GM18867 (cell line): ENCODE data around the gene CAND1.

Source experiments
- ATAC-seq: cut with Tn5 transposase; IDR thresholded peaks from one replicate; pipeline ENCODE4 v1.9.1; 2021; ENCODE audit warnings: mild to moderate bottlenecking, moderate library complexity; ENCODE audit not compliant: unreplicated experiment

The CAND1 gene

GRCh38 chr12:67268896-67269632, at the start of gene CAND1:
Gene CAND1 (plus strand): TSS chr12:67269358. CDS start chr12:67269718, 360 bp downstream.
- ATAC-seq: peak; percentile 72

GRCh38 chr12:67220065-67220464, 49.1 kb upstream of the CAND1 start:
- no peak for ATAC-seq

DNA sequence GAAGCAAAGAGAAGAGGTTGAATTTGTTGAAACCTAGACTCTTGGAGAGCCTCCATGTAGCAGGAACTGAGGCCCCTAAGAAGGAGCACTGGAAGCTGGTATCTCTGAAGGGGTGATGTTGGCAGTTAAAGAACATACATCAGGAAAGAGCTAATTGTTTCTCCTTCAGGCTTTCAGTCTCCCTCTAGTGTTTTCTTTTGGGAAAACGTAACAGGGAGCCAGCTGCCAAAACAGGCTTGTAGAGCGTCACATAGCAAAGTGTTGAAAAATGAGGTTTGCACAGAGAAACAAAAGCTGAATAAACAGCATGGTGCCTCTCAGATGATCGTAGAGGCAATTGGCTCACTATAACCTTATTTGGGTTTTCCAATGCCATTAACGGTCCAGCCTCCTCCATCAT, 46.9 kb upstream of the CAND1 start:
- ATAC-seq: no peak

DNA sequence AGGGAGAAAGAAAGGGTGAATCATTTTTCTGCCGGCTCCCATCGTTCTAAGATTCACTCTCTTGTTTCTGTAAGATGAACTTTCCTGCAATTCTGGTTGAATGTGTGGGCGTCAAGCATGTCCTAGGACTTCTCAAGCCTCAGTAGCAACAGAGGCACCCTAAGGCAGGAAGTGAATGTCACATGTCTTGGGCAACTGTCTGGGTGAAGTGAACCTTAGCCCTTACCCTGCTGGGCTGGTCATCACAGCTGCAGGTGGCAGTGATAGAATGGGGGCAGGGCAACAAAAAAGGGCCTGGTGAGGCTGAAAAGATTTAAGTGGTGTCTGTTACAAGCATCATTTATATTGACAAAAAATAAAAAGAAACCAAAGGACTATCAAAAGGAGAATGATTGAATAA, 45.9 kb upstream of the CAND1 start:
- ATAC-seq: no peak

DNA sequence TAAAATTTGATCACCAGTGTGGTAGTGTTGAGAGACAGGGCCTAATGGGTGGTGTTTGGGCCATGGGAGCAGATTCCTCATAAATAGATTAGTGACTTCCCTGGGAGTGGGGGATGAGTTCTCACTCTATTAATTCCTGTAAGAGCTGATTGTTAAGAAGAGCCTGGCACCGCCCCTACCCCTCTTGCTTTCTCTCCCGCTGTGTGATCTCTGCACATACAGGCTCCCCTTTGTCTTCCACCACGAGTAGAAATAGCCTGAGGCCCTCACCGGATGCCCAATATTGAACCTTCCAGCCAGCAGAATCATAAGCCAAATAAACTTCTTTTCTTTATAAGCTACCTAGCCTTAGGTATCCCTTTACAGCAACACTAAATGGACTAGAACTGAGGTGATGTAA, 31.9 kb upstream of the CAND1 start:
- no peak for ATAC-seq

- ATAC-seq: no peak
Measured at GRCh38 chr12:67239061-67239460, 30.1 kb upstream of the CAND1 start.

DNA sequence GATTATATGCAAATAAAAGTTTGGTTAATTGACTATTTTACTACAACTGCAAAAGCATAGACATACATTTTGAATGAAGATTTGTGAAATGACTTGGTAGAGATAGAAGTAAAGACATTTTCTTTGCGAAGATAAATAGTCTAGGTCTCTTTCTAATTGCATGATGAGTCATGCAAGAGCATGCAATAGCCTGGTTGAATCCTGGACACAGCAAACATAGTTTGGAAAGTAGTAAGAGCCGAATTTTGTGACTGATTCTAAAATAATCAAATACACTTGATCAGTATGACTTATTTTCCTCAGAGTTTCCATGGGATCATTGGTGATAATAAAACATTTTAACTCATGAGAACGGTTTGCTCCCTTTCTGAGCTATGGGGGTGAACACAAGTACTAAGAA, 27.7 kb upstream of the CAND1 start:
- no peak for ATAC-seq

DNA sequence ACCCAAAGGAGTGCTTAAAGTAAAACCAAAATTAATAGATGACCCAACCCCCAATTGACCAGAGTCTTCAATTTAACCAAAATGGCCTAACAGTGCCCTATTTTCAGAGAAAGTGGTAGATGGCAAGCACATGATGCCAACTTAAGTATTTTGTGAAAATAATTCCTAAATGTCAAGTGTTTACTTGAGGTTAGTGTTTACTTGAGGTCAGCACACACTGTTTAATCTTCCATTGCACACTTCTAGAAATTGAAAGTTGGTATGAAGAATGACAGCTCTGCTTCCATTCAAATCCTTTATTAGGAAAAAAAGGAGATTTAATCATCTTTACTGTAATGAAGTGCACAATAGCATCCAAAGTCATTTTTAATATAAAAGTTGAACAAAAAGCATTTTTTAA, 25.9 kb upstream of the CAND1 start:
- no peak for ATAC-seq

DNA sequence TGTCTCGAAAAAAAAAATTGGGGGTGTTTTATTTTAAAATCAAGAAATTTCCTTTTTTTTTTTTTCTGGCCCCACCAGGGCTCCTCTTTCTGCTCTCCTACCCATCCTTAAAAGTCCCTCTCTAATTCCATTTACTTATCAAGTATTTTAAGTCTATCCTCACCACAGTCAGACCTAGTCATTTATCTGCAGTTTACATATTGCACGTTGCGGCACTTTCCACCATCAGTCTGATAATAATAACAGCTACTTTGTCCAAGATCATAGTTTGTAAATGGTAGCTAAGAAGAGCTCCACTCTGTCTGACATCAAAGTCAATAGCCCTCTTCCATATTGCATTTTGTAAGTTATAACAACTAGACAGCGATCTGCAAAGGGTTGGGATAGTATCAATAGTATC, 23.6 kb upstream of the CAND1 start:
- ATAC-seq: no peak

DNA sequence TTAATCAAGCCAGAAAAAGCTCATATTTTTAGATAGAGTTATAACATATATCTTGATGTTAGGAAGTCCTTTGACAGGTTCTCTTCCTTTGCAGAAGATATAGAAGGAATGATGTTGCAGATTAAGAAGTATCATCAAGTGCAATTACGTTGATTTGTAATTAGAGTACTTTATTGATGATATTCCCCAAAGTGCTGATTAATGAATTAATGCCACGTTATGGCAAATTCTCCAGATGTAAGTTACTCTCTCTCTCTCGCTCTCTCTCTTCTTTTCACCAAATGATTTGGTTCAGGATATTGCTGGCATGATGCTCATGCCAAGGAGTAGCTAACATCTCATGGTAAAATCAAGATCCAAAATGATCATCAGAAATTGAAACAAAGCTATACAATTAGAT, 18.1 kb upstream of the CAND1 start:
- no peak for ATAC-seq

DNA sequence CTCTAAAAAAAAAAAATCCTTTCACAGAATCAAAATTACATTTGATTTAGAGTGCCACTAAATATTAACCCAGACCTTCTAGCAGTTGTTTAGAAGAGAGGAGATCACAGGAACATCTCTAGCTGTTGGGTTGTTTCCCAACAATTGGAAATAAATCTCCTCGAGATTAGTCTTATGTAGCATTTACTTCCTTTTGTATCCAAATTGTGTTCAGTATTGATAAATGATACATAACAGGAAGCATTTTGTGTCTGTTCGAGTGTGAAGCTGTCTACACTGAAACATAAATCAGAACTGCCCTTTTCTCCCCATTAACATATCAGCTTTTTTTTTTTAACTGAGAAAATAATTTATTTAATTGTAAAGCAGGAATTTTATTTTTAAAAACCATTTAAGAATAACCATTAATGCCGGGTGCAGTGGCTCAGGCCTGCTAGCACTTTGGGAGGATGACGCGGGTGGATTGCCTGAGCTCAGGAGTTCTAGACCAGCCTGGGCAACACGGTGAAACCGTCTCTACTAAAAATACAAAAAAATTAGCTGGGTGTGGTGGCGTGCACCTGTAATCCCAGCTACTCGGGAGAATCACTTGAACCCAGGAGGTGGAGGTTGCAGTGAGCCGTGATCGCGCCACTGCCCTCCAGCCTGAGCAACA, 14.7 kb upstream of the CAND1 start:
- no peak for ATAC-seq

DNA sequence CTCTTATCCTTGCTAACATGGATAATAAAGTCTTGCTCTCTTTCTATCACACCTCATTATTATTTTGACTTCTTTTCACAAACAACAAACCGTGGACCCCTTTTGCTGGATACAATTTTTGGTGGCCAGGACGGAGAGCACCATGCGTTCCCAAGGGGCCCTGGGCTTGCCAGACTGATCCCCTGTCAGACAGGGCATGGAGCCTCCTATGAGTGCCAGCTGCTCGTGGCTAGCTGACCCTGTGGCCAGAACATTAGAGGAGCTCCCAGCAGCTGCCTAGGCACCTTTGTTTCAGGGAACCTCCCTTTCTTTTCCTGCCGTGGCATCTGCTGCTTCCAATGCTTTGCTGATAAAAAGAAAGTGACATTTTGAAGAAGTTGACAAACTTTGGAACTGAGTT, 12.5 kb upstream of the CAND1 start:
- ATAC-seq: no peak

DNA sequence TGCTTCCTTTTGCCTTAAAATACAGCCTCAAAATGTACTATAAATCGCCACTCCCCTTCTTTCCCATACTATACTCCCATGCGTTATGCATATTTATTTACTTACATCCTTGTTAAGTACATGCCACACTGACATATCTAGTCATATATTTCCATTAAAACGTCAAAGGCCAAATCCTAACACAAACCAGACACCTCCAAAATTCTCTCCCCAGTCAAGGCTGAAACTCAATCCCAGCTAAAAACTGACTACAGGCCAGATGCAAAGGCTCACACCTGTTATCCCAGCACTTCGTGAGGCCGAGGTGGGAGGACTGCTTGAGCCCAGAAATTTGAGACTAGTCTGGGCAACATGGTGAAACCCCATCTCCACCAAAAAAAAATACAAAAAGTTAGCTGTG, 5.7 kb upstream of the CAND1 start:
- no peak for ATAC-seq

DNA sequence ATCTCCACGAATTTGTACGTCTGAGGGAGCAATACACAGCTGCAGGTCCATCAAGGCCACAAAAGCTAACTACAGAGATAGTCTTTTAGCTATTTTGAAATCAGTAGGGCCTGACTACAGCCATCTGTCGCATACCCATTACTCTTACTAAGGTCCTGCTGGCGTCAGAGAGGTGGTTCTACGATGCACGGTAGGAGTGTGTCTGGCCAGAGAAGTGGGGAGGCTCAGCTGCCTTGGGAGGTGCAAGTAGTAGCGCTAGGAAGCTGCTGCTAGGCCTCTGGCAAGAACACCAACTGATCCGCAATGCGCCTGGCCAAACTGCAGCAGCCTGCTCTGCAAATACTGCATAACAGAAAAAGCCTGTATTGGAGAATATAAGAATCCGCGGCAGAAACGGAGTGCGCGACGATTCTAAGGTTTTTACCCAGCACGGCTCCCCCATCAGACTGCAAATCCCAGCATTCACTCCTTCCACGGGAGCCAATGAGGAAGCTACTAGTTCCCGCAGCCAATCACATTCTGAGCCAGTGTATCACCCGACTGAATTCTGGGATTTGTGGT, 743 bp upstream of the CAND1 start:
- peak; percentile 78 for ATAC-seq

DNA sequence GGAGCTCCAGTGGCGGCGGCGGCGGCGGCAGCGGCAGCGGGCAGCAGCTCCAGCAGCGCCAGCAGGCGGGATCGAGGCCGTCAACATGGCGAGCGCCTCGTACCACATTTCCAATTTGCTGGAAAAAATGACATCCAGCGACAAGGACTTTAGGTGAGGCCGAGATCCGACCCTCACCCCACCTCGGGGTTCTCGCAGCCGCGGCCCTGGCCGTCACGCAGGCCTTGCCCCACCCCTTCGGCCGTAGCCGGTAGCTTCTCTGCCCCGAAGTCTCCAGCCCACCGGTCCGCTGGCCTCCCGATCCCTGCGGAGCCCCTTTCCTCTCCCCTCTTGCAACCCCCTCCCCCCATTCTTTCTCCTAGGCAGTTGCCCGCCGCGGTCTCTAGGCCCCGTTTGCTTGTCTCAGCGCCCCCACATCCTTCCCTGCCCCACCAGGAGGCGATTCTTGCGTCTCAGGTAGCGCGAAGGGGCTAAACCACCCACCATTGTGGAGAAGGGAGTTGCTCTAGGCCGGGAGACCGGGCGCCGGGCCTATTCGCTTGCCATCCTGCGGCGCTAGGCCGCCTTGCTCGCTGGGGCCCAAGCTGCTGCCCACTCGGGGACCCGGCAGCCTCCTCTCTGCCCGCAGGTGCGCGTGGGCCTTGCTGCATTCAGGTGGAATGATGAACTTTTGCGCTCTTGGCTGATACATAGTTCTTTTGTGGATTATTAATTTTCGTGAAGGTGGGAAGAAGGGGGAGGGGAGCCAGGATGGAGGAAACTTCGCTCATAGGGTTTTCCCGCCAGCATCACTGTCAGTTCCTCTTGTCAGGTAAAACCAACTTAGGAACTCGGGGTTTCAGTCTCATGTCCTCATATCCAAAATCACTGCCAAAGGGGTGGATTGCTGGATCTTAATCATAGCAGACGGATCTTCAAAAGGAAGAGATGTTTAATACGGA, 745 bp downstream of the CAND1 start:
- ATAC-seq: peak; percentile 18

DNA sequence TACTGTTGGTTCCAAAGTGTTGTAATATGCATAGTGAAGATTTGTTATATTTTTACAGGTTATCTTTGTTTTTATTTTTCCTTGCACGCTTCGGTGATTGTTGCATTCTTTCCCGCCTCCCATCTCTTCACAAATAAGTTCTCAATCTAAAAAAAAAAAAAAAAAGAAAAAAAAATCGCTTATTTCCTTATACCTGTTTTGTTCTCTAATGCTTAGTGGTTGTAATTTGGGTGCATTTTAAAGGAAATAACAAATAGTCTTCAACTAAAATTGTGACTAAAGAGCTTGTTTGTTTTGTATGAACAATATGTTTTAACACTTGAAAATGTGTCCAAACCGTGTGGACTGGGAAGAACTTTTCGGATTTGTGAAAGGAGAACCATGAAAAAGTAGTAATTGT, 1.5 kb downstream of the CAND1 start:
- ATAC-seq: no peak

GRCh38 chr12:67271976-67272375, 2.8 kb downstream of the CAND1 start:
- ATAC-seq: no peak

DNA sequence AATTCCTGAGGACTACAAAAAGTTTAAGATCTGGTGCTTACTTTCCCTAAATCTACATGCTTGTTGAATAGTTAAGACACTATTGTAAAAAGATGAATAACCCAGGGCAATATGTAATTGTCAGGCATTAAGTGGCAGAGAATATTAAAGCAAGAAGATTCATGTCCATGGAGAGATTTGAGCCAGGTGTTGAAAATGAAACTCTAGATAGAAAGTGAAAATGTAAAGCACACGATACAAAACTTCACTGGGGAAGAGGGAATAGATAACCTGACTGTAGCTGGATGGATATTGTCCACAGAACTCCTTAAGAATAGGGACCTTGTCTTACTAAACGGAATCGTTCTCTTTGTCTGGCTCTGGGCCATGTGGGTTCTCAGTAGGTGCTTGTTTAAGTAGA, 5.0 kb downstream of the CAND1 start:
- ATAC-seq: no peak

DNA sequence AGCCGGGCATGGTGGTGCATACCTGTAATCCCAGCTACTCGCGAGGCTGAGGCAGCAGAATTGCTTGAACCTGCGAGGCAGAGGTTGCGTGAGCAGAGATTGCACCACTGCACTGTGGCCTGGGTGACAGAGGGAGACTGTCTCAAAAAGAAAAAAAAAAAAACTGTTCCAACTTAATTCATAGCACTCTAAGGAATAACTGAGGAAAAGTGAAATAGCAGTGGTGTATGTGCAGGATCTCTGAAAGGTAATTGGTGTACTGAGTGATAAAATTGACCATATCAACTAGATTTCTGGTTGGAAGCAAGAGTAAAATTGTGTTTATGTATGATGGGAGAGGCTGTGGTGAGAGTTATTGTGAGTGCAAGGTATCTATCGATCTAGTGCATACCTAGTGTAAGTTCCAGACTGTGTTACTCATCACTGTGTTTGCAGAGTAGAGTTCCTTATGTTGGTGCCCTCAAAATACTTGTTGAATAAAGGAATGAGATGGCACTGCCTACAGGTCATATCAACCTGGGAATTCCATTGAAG, 6.3 kb downstream of the CAND1 start:
- no peak for ATAC-seq

DNA sequence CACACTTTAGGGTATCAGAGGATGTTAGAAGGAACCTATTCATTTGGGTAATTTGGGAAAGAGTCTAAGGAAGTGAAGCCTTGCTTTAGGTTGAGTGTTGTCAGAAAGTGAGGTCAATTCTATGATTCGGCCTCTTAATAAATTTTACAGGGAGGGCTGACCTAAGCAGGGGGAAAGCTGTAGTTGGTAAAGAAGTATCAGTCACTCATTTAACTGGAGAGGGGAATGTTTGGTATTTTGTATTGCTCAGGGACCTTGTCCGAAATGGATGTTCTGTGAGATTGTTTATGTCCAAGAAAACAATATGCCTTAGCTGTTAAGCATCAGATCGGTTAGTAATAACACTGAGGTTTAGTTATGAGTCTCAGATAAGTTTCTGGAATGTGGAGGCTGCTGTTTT, 7.3 kb downstream of the CAND1 start:
- ATAC-seq: no peak

GRCh38 chr12:67279637-67280036, 10.5 kb downstream of the CAND1 start:
- no peak for ATAC-seq
